Measurements from ENCODE around the gene CTNNA2. TPM values are rescaled to one million over a fixed set of nuclear protein-coding genes. Genes with fewer than 3 reads are reported as not detected.

Gene CTNNA2
- total and polyA plus RNA-seq, 2 of the 8 experiments (the other 6 are each of a cell fraction or from before 2014, with no cell fraction given): 3.9 to 9.0 TPM

DNA sequence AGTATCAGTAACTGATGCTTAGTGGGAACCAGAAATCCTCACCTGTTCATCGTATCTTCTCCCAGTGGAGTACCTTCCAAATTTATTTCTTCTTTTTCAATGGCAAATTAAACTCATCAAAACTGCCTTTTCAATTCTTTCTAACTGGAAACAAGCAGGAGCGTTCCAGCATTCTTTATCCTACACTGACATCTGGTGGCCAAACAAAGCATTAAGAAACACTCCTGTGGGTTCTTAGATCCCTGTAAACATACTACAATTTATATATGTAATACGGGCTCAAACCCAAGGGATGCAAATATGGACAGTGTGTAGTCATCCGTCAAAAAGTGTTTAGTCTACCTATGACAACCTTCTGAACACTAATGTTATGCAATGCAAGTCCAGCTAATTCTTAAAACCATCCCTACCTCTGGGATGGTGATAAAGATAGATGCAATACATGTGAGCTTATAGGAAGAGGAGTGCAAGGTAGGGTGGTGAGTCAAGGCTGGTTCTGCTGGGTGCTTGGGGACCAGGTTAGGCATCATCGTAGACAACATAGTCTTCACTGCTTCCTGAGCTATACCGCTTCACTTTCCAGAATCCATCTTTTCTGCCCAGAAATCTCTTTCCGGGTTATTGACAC lies 375.0 kb downstream of the CTNNA2 start:
- Histone ChIP-seq H2BK20ac (ENCODE audit: low read length) (no peak overlapping the region), H3K27me3 (replicated peaks in 1 of 4; ENCODE audit: control insufficient read depth in 3 of 4, extremely low read depth in 1 of 4, insufficient read depth in 3 of 4, low read length in 3 of 4) (no peaks in the 10 kb centered on the region), H3K4ac (replicated peaks; ENCODE audit: insufficient read length, low read depth, low read length) (no peak overlapping the region), H4K20me1 (replicated peaks in 1 of 2; ENCODE audit: control insufficient read depth in 1 of 2, insufficient read depth in 2 of 2, low read length in 2 of 2) (no peaks in the 10 kb centered on the region), H2BK12ac (ENCODE audit: low read depth, low read length) (no peak overlapping the region), H2BK5ac (ENCODE audit: low read depth, low read length) (no peak overlapping the region), H3K14ac (ENCODE audit: insufficient read length) (no peak overlapping the region), H3K23ac (ENCODE audit: insufficient read length) (no peak overlapping the region), H2BK120ac (replicated peaks; ENCODE audit: low read depth, low read length) (no peak overlapping the region), H4K8ac (ENCODE audit: extremely low read depth, insufficient read depth, low read length) (no peak overlapping the region), H3K4me3 (ENCODE audit: extremely low read depth in 1 of 4, insufficient read depth in 2 of 4, low read depth in 3 of 4, low read length in 4 of 4) (no peak overlapping the region), H3K56ac (replicated peaks; ENCODE audit: insufficient read length, low read depth, low read length) (no peak overlapping the region), H2AFZ (ENCODE audit: low read length) (no peak overlapping the region), H4K5ac (ENCODE audit: insufficient read length, low read depth, low read length) (no peak overlapping the region), H2AK5ac (ENCODE audit: low read depth, low read length) (no peak overlapping the region), H3K9me3 (ENCODE audit: insufficient read depth in 2 of 2, low read depth in 1 of 2, low read length in 1 of 2) (no peaks in the 10 kb centered on the region), H3K27ac (ENCODE audit: low read depth, low read length) (no peak overlapping the region), H3K4me1 (replicated peaks in 1 of 4; ENCODE audit: control insufficient read depth in 3 of 4, insufficient read depth in 4 of 4, low read length in 3 of 4) (peaks cover 0 to 11% (median 8%) of the 10 kb centered on the region in 4 experiments; a peak in 4 of 7 replicates), H3K4me2 (ENCODE audit: insufficient read depth in 1 of 2, low read depth in 2 of 2, low read length in 2 of 2) (no peak overlapping the region), H3K18ac (ENCODE audit: extremely low read depth, low read length) (no peak overlapping the region), H3K79me1 (ENCODE audit: low read depth, low read length) (no peaks in the 10 kb centered on the region), H3K23me2 (ENCODE audit: low read depth, low read length) (no peaks in the 10 kb centered on the region), H3K36me3 (ENCODE audit: control insufficient read depth in 2 of 4, insufficient read depth in 4 of 4, low read length in 3 of 4) (no peaks in the 10 kb centered on the region), H3K9ac (replicated peaks in 1 of 4; ENCODE audit: extremely low read depth in 1 of 4, low read depth in 3 of 4, low read length in 3 of 4) (no peak overlapping the region), H2BK15ac (ENCODE audit: low read length) (no peak overlapping the region), H3K79me2 (ENCODE audit: control insufficient read depth in 1 of 2, insufficient read depth in 2 of 2, low read length in 2 of 2) (no peaks in the 10 kb centered on the region), H4K91ac (replicated peaks; ENCODE audit: insufficient read length, low read length) (no peak overlapping the region)
- DNase-seq (ENCODE audit: low read depth in 1 of 2, low spot score in 2 of 2) (no peak), FAIRE-seq (peak; percentile 76)
- ChIA-PET CTCF (ENCODE audit: partially characterized antibody) (interaction anchor here (0.5 to 2.2 kb wide), 29 partner anchors 9 to 907 kb away, joined by 3 to 17 read pairs (median 3); no protein-coding TSS in a partner anchor), POLR2A (ENCODE audit: partially characterized antibody) (no interaction called here)
- WGBS, 2 experiments (ENCODE audit: extremely low coverage in 1 of 2, insufficient coverage in 1 of 2, insufficient read length in 1 of 2, insufficient replicate concordance in 2 of 2, low coverage in 1 of 2, low lambda C conversion rate in 2 of 2, missing lambda C conversion rate in 1 of 2): 40% methylated on average over 7 of the region's 7 CpGs; no CpG with 5 or more reads in 1 of the 2 experiments
- no peak for TF ChIP-seq GABPA (IDR thresholded peaks at IDR 0.05; ENCODE audit: borderline replicate concordance, insufficient read depth, low read length)
- TF ChIP-seq TBP (IDR thresholded peaks at IDR 0.05; ENCODE audit: low read depth, low read length): no peak
- no peak for TF ChIP-seq EZH2 (IDR thresholded peaks at IDR 0.05; ENCODE audit: low read depth, low read length, severe bottlenecking)
- TF ChIP-seq, protein P1, sequence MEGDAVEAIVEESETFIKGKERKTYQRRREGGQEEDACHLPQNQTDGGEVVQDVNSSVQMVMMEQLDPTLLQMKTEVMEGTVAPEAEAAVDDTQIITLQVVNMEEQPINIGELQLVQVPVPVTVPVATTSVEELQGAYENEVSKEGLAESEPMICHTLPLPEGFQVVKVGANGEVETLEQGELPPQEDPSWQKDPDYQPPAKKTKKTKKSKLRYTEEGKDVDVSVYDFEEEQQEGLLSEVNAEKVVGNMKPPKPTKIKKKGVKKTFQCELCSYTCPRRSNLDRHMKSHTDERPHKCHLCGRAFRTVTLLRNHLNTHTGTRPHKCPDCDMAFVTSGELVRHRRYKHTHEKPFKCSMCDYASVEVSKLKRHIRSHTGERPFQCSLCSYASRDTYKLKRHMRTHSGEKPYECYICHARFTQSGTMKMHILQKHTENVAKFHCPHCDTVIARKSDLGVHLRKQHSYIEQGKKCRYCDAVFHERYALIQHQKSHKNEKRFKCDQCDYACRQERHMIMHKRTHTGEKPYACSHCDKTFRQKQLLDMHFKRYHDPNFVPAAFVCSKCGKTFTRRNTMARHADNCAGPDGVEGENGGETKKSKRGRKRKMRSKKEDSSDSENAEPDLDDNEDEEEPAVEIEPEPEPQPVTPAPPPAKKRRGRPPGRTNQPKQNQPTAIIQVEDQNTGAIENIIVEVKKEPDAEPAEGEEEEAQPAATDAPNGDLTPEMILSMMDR (IDR thresholded peaks at IDR 0.05; ENCODE audit: control extremely low read depth in 1 of 3, insufficient read depth in 1 of 3, low read depth in 1 of 3, low read length in 3 of 3): peak in 2 of 3 experiments; percentile 55 to 67; a peak in 2 of 4 replicates
- no peak for TF ChIP-seq RFX5 (IDR thresholded peaks at IDR 0.05; ENCODE audit: borderline replicate concordance, low read depth, low read length)
- no peak for TF ChIP-seq EP300 (IDR thresholded peaks at IDR 0.05; ENCODE audit: borderline replicate concordance in 1 of 2, low read depth in 2 of 2, low read length in 2 of 2)
- no peak for TF ChIP-seq TCF12 (IDR thresholded peaks at IDR 0.05; ENCODE audit: low read depth, low read length)
- TF ChIP-seq SP2 (IDR thresholded peaks at IDR 0.05; ENCODE audit: low read length): no peak

Measured in H1 (cell line).